Activated CD4-positive, alpha-beta T cell treated with anti-CD3 and anti-CD28 coated beads, Interleukin-2, amount 50 U/mL, for 4 hours (primary cell): Measurements from ENCODE around the gene LANCL1.
"Not testable (repeated sequence)": the region's sequence is repeated elsewhere in the genome, so short reads cannot be mapped to it uniquely, and the experiment has no call there.

ENCODE experiments used
- DNase-seq, 2 experiments: peaks; one replicate each; pipeline ENCODE4 v3.0.0-alpha.2; 2020

LANCL1 gene

GRCh38 chr2:210458395-210458794, 18.2 kb downstream of the LANCL1 start:
- no peak for DNase-seq

GRCh38 chr2:210456571-210456970, 20.0 kb downstream of the LANCL1 start:
- no peak for DNase-seq

DNA sequence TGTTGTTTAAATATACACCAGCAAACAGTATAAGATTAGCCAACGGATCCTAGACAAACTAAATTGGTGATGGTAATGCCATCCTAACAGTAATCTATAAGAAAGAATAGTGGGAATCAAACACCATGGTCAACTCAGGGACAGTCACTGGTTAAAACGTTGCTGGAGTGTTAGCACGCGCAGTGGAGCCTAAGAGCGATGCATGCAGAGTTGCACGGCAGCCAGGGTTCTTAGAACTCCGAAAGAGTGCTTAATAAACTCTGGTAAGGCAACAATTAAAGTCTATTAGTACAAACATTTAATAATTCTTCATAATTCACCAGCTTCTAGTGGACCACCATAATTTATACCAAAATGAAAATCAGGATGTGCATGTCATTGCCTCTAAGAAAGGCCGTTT, 22.2 kb downstream of the LANCL1 start:
- no peak for DNase-seq

GRCh38 chr2:210452194-210452593, 24.4 kb downstream of the LANCL1 start:
- no peak for DNase-seq

GRCh38 chr2:210450942-210451341, 25.6 kb downstream of the LANCL1 start:
- DNase-seq: not testable (repeated sequence)

GRCh38 chr2:210445732-210446131, 30.8 kb downstream of the LANCL1 start:
- no peak for DNase-seq

- DNase-seq: no peak
Measured at GRCh38 chr2:210445116-210445707, 31.3 kb downstream of the LANCL1 start.

DNA sequence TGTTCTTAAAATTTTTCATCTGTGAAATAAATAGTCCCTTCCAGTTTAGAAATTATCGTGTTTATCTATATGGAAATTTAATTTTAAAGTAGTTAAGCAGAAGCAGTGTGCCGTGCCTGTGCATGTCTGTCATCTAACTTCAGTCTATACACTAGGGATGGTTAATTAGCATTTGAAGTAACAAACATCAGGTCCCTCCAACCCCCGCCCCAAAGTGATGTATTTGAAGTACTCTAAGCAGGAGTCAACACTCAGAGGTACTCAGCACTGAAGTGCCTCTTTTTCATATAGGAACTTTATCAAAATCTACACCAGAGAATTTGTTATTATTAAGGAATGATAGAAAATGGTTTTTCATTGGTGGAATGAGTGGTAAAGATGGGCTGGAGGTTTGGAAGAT, 33.0 kb downstream of the LANCL1 start:
- DNase-seq: no peak

DNA sequence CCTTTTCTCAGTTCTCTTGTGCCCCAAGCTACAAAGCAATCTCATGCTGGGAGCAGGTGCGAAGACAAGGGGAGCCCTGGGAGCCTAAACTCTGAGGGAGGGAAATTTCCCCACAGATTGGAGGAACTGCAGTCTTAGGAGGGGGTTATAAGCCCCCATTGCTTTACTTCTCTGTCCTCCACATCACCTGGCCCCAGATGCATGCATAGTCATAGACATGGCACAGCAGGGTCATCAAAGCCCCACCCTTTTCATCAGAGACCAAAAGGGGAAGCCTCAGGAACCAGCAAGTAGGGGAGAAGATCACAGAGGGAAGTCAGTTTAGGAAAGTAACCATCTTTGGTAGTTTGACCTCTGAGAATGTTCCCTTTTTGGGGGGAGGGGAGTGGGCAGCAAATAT, 33.7 kb downstream of the LANCL1 start:
- no peak for DNase-seq

DNA sequence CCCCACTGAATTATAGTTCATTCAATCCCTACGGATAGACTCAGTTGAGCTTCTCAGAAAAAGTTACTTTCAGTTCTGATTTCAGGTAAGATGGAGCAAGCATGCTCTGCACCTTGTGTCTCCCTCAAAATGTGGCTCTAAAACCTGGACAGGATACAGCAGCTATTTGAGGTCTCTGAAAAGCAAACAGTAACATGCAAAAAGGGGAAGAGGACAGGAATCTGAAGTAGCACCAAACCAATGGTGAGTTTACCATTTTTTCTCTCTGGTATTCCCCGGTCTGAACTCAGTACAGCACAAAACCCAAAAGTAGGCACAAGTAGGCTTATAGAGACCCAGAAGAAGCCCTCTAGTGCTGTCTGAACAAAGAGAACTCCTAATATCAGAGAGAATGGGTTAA, 34.1 kb downstream of the LANCL1 start:
- no peak for DNase-seq

DNA sequence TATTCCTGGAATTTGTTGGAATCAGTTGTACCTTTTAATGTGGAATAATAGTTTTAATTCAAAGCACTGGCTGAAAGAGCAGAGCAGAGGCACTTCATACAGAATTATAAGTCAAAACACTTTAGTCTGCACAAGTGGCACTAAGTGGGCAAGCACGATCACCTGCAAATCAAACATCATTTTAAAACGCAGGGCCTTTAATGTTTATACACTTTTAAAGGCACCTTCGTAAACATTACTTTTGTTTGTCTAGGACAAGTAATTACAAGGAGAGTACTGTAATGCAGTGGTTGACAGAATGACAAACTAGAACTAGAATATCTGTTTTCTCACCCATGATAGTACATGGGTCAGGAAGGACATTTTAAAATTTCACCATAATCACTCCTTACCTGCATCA, 36.4 kb downstream of the LANCL1 start:
- DNase-seq: no peak

- DNase-seq: no peak
Measured at GRCh38 chr2:210435439-210435838, 41.1 kb downstream of the LANCL1 start.

- DNase-seq: no peak
Measured at GRCh38 chr2:210432633-210433032, 43.9 kb downstream of the LANCL1 start.

DNA sequence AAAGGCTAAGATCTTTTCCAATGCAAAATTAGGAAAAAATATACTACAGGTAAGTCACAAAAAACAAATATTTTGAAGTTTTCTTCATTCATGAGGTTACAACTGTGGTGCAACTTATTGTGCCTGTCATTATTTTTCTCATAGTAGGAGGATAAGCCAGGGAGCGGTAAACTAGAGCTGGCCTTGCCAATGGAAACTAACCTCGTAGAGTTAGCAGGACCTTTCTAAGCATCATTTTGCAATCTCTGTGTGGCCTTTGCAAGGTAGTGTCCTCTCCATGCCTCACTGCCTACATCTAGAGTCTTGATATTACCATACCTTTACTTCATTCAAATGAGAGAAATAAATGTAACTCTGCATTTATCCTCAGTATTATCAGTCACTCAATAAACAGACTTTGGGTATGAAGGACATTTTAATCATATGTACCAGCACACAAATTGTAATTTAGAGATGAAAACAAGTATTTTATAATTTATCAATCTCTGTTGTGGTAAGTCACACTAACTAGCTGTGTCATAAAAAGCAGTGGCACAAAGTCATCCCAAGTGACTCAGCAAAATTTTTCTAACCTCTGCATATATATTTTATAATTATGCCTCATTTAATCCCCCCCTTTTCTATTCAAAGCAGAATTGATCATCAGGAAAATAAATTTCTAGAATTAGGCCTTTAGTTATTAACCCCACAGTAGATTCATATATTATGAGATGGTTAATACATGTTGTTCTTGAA, 47.0 kb downstream of the LANCL1 start:
- DNase-seq: no peak

GRCh38 chr2:210428393-210429179, 48.0 kb downstream of the LANCL1 start:
- DNase-seq: no peak

DNA sequence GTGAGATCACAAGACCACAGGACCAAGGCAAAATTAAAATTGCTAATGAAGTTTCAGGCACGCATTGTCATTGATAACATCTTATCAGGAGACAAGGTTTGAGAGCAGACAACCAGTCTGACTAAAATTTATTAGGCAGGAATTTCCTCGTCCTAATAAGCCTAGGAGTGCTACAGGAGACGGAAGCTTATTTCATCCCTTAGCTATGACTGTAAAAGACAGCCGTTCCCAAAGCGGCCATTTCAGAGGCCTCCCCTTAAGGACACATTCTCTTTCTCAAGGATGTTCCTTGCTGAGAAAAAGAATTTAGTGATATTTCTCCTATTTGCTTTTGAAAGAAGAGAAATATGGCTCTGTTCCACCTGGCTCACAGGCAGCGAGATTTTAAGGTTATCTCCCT, 49.2 kb downstream of the LANCL1 start:
- DNase-seq: not testable (repeated sequence)

DNA sequence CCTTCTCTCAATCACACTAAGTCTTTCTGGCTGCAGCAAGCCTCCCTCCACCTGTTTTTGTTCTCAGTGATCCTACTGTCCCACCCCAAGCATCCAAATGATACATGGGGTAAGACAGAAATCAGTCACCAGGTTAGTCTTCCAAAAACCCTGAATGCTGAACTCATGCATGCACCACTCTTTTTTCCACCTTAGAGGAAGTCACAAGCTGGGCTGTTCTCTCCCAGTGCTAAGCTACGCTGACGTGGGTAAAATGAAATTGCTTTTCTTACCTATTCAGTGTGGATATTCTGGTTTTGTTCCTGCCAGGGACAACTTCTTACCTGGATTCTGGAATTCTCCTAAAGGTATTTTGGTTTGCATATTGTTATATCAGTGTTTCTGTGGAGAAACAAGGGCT, 54.2 kb downstream of the LANCL1 start:
- DNase-seq: no peak

DNA sequence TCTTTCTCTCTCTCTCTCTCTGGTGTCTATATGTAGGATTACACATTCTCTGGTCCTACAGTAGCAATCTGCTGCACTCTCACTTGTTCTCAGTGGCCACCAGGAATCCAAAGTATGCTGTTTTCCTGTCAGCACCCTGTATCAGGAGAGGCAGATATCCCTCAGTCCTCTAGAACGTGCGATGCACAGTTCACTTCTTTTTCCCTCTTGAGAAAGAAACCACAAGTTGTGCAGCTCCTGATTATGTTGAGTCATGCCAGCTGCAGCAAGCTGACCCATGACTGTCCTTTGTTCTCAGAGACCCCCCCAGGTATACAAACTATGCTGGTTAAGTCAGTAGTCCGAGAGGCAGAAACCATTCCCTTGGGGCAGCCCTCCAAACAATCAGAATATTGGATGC, 54.6 kb downstream of the LANCL1 start:
- no peak for DNase-seq

DNA sequence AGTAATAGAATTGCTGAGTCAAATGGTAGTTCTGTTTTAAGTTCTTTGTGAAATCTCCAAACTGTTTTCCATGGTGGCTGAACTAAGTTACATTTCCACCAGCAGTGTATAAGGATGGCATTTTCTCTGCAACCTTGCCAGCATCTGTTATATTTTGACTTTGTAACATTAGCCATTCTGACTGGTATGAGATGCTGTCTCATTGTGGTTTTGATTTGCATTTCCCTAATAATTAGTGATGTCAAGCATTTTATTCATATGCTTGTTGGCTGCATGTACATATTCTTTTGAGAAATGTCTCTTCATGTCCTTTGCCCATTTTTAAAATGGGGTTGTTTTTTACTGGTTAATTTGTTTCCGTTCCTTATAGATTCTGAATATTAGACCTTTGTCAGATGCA, 63.9 kb downstream of the LANCL1 start:
- no peak for DNase-seq

DNA sequence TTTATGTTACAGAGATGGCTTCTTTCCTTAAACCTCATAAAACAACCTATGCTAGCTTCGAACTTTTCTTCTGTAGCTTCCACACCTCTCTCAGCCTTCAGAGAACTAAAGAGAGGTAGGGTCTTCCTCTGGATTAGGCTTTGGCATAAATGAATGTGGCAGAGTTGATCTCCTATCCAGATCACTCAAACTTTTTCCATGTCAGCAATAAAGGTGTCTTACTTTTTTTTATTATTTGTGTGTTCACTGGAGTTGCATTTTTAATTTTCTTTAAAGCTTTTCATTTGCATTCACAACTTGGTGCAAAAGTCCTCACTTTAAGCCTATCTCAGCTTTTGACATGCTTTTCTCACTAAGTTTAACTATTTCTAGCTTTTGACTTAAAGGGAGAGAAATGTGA, 66.0 kb downstream of the LANCL1 start:
- no peak for DNase-seq

- DNase-seq: no peak
Measured at GRCh38 chr2:210399440-210400041, 77.0 kb downstream of the LANCL1 start.

DNA sequence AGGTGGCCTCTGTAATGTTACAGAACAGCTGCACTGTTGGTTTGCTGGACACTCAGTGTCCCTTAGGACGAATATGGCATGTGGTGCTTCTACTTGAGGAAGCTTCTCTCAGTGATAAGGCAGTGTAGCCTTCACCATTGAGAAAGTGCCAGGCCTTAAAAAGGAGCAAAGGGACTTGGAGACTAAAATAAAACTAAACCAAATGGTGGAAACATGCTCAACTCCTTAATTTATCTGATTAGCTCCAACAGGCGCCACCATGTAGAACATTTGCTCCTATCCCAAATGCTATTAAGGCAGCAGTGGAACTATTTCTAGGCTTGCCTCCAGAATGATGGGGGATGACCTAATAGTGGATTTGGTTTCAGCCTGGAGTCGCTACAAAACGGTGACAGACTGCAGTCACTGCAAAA, 84.1 kb downstream of the LANCL1 start:
- no peak for DNase-seq

DNA sequence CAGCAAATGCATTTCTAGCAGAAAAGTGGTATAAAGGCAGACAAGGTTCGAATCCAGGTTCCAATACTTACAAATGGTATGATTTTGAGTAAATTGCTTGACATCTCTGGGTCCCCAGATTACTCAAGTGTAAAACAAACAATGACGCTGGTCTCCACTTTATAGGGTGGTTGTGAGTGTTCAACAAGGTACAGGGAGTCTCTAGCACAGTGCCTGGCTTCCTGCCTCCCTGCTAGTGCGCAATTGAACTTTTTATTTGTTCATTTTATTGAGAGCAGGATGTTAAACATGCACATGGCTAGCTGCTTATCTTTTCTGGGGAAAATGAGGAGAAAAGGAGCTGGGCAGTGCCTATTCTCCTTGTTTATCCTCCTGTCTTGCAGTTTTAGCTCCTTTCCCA, 86.7 kb downstream of the LANCL1 start:
- DNase-seq: no peak

GRCh38 chr2:210388148-210388547, 88.4 kb downstream of the LANCL1 start:
- no peak for DNase-seq
